SK-N-SH (cell line): ENCODE results near the gene CNKSR2.

Experiments
- CTCF ChIP-seq: fragments of 200-600 bp; sonication (generic); IDR thresholded peaks from 2 replicates; pipeline ENCODE4 v1.6.1; 2017; ENCODE audit warnings: antibody characterized with exemption, mild to moderate bottlenecking, moderate library complexity
- FOXJ3 ChIP-seq: sonication (generic); formaldehyde crosslinking; IDR thresholded peaks from 2 replicates; pipeline ENCODE4 v1.5.1; 2020; ENCODE audit warnings: mild to moderate bottlenecking, missing genetic modification reagents
- RAD21 ChIP-seq: IDR thresholded peaks from 2 replicates; pipeline ENCODE4 v1.6.1; 2012; ENCODE audit warnings: mild to moderate bottlenecking, low read length
- RFX5 ChIP-seq: IDR thresholded peaks from 2 replicates; pipeline ENCODE4 v1.6.1; 2012; ENCODE audit warnings: mild to moderate bottlenecking, improper control_type of control experiment, low read length

DNA sequence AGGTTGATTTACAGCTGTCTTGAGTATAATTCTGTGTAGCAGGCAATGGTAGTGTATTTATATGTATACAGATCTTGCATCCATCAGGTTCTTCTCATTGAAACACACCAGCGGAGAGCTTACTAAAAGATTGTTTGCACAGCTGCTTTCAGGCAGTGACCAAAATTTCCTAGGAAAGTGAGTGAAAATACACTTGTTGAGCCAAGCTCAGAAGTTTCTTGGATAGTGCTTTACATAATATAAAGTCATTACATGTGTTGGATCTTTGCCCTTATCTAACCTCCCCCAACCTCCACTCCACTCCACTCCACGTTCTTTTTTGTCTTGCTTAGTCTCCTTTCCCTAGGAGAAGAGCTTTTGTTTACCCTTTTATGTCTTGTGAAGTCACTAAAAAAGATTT, 34.1 kb downstream of the CNKSR2 start:
- no peak for TF ChIP-seq CTCF
- no peak for TF ChIP-seq RAD21
- TF ChIP-seq FOXJ3 (CRISPR knock-in tag) = no peak
- no peak for TF ChIP-seq RFX5
